NT2/D1 (cell line): Measurements from ENCODE around the gene PERCC1.

Experiments
- SUZ12 ChIP-seq: IDR thresholded peaks from 2 replicates; pipeline ENCODE4 v1.6.1; 2011; ENCODE audit not compliant: insufficient read length, insufficient read depth; ENCODE audit errors: extremely low read depth
- YY1 ChIP-seq: IDR thresholded peaks from 2 replicates; pipeline ENCODE4 v1.6.1; 2011; ENCODE audit not compliant: insufficient read length, insufficient read depth
- ZNF274 ChIP-seq: IDR thresholded peaks from 2 replicates; pipeline ENCODE4 v1.6.1; 2011; ENCODE audit warnings: mild to moderate bottlenecking, low read depth, low read length

GRCh38 chr16:1403036-1403435 lies 27.8 kb upstream of the PERCC1 start:
- TF ChIP-seq ZNF274 (no peak), YY1 (no peak), SUZ12 (no peak)
